GM19455 (cell line): ENCODE data around the gene ZIC5.

Experiments
- ATAC-seq: cut with Tn5 transposase; IDR thresholded peaks from one replicate; pipeline ENCODE4 v1.9.1; 2021; ENCODE audit not compliant: unreplicated experiment

ZIC5 gene

GRCh38 chr13:99976575-99976974 is 5.0 kb upstream of the ZIC5 start:
- no peak for ATAC-seq

DNA sequence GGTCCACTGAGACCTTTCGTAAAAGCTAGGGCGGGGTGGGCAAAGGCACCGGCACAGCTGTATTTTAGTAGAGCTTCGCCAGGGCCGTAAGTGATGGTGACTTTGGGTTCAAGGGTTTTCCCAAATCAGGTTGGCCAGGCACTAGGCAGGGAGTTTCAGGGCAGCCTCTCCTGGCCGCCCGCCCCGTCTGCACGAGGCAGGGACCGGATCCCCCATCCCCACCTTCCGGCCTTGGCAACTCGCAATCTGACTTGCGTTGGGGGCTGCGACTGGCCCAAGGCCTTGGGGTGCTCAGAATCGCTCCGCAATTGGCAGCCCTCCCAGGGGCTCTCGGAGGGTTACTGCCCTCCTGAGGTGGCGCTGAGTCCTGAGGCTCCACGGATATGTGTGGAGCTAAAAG is 4.1 kb upstream of the ZIC5 start:
- ATAC-seq: no peak

- no peak for ATAC-seq
Observed at GRCh38 chr13:99974939-99975561, 3.5 kb upstream of the ZIC5 start.

GRCh38 chr13:99974296-99974938 is 2.9 kb upstream of the ZIC5 start:
- ATAC-seq: no peak

- no peak for ATAC-seq
Observed at GRCh38 chr13:99973808-99974185, 2.2 kb upstream of the ZIC5 start.

- no peak for ATAC-seq
Observed at GRCh38 chr13:99973163-99973807, 1.7 kb upstream of the ZIC5 start.

- no peak for ATAC-seq
Observed at GRCh38 chr13:99972190-99972731, 694 bp upstream of the ZIC5 start.

- ATAC-seq: no peak
Observed at GRCh38 chr13:99970651-99971575, 654 bp downstream of the ZIC5 start.

- ATAC-seq: no peak
Observed at GRCh38 chr13:99969919-99970650, 1.5 kb downstream of the ZIC5 start.

- no peak for ATAC-seq
Observed at GRCh38 chr13:99969453-99969918, 2.1 kb downstream of the ZIC5 start.

DNA sequence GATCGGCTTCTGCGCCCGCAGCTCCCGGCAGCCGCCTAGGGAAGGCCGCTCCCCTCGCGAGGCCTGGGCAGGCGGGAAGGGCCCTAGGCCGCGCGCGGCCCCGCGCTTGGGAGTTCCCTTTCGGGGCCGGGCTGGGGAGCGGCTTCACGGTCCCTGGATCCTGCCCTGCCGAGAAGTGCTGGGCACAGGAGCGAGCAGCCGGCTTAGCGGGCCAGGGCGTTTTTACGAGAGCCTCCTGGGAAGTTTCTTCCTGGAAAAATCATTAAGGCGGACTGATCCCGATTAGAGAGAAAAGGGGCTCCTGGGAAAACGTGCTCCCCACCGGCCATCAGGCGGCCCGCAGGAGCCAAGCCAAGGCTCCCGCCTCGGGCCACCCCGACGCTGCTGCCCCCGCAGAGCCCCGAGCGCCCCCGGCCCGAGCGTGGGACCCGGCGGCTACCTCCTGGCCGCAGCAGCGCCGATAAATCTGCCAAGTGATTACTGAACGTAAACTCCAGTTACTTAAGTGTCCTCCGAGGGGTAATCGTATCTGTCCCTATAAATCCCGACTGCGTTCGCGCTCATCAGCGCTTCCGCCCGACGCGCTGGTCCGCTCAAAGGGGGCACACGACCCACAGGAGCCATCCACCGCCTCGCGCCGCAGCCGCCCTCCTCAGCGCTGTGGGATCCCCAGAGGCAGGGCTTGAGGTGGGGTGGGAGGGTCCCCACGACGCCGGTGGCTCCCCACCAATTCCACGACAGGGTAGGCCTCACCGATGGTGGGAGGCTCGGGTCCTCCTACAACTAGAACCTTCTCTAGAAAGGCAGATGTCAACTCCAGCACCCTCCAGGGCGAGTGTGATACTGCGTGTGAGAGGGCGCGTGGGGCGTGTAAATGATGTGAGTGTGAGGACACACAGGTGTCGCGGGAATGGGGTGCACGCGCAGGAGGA is 2.8 kb downstream of the ZIC5 start:
- ATAC-seq: no peak

DNA sequence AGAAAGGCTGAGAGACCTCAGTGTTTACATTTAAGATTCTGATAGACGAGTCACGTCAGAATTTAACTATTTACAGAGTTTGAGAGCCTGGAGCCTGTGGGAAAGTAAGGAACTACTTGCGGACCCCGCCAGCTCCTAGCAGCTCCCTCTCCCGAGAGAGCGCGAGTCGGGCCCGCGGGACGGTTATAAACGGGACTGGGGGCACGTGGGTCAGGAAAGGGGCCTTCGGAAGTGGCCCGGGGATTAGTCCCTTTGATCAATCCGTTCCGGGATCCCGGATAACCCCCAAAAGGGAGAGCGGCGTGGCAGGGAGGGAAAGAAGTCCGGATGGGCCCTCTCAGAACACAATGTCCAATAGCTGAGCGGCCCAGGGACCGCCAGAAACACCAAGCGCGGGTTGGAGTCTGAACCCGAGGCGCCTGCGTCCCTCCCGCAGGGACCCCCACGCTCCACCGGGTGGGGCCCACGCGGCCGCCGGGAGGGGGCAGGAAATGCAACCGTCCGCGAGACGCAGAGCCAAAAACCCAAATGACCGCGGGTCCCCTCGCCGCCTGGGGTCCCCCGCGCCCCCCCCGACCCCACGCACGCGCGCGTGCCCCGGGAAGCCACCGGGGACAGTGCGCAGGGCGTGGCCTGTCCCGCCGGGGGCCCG is 3.6 kb downstream of the ZIC5 start:
- no peak for ATAC-seq

- no peak for ATAC-seq
Observed at GRCh38 chr13:99967498-99967868, 4.1 kb downstream of the ZIC5 start.

GRCh38 chr13:99966064-99966805 is 5.3 kb downstream of the ZIC5 start:
- no peak for ATAC-seq

- ATAC-seq: no peak
Observed at GRCh38 chr13:99965329-99966000, 6.1 kb downstream of the ZIC5 start.

DNA sequence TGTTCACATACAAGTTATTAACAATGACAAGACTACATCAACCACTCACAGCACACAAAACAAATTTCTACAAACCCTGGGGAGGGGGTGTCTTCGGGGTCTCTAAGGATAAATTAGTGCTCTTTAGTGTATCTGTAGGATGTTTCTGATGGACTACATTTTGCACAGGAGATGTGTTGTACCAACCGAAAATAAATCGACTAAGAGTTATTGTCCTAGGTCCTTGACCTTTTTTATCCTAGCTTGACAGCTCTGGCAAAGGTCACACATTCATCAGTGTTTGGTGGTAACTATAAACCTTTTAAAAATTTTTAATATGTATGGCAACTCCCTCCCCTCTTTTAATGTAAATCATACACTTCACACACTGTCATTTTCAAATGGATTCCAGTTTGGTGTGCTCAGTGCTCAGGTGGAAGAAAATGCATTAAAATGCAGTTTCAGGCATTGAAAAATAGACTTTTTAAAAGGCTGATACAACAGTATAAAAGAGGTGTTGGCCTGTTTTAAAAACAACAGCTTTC is 7.7 kb downstream of the ZIC5 start:
- ATAC-seq: no peak

- no peak for ATAC-seq
Observed at GRCh38 chr13:99962242-99962641, 9.3 kb downstream of the ZIC5 start.
